Measurements from ENCODE around the gene CD70.
"Not testable (repeated sequence)": the region's sequence is repeated elsewhere in the genome, so short reads cannot be mapped to it uniquely, and the experiment has no call there.

CD70 gene

GRCh38 chr19:6572217-6572616 is 18.7 kb downstream of the CD70 start:
- in situ Hi-C loops (cut with MboI; ENCODE audit: low sequenced_read_pairs), result no loop called here

GRCh38 chr19:6571167-6571566 is 19.8 kb downstream of the CD70 start:
- in situ Hi-C loops (cut with MboI; ENCODE audit: low sequenced_read_pairs), result no loop called here

- in situ Hi-C loops (cut with MboI; ENCODE audit: low sequenced_read_pairs), result no loop called here
These were observed 20.2 kb downstream of the CD70 start for GRCh38 chr19:6570764-6571163.

GRCh38 chr19:6568816-6569215 is 22.1 kb downstream of the CD70 start:
- in situ Hi-C loops (cut with MboI; ENCODE audit: low sequenced_read_pairs), result no loop called here

- in situ Hi-C loops (cut with MboI; ENCODE audit: low sequenced_read_pairs), result no loop called here
These were observed 22.9 kb downstream of the CD70 start for GRCh38 chr19:6568010-6568526.

- in situ Hi-C loops (cut with MboI; ENCODE audit: low sequenced_read_pairs), result not testable (repeated sequence)
These were observed 24.2 kb downstream of the CD70 start for GRCh38 chr19:6566727-6567126.

GRCh38 chr19:6564393-6564792 is 26.6 kb downstream of the CD70 start:
- in situ Hi-C loops (cut with MboI; ENCODE audit: low sequenced_read_pairs), result no loop called here

- in situ Hi-C loops (cut with MboI; ENCODE audit: low sequenced_read_pairs), result not testable (repeated sequence)
These were observed 28.5 kb downstream of the CD70 start for GRCh38 chr19:6562437-6562836.

GRCh38 chr19:6556480-6557195 is 34.3 kb downstream of the CD70 start:
- in situ Hi-C loops (cut with MboI; ENCODE audit: low sequenced_read_pairs), result no loop called here

GRCh38 chr19:6556043-6556449 is 34.9 kb downstream of the CD70 start:
- in situ Hi-C loops (cut with MboI; ENCODE audit: low sequenced_read_pairs), result no loop called here

GRCh38 chr19:6551607-6552450 is 39.1 kb downstream of the CD70 start:
- in situ Hi-C loops (cut with MboI; ENCODE audit: low sequenced_read_pairs), result no loop called here

GRCh38 chr19:6551091-6551490 is 39.9 kb downstream of the CD70 start:
- in situ Hi-C loops (cut with MboI; ENCODE audit: low sequenced_read_pairs), result no loop called here

GRCh38 chr19:6550679-6551078 is 40.3 kb downstream of the CD70 start:
- in situ Hi-C loops (cut with MboI; ENCODE audit: low sequenced_read_pairs), result not testable (repeated sequence)

GRCh38 chr19:6543866-6544347 is 47.0 kb downstream of the CD70 start:
- in situ Hi-C loops (cut with MboI; ENCODE audit: low sequenced_read_pairs), result no loop called here

GRCh38 chr19:6540918-6541689 is 49.8 kb downstream of the CD70 start:
- in situ Hi-C loops (cut with MboI; ENCODE audit: low sequenced_read_pairs), result no loop called here

- in situ Hi-C loops (cut with MboI; ENCODE audit: low sequenced_read_pairs), result no loop called here
These were observed 51.4 kb downstream of the CD70 start for GRCh38 chr19:6539514-6539913.
